Measurements from ENCODE around the gene ACSS2. TPM values are rescaled to one million over a fixed set of nuclear protein-coding genes. Genes with fewer than 3 reads are reported as not detected.

The ACSS2 gene
- total RNA-seq, 2 experiments from 2014 or later: 45.6 to 47.7 TPM

DNA sequence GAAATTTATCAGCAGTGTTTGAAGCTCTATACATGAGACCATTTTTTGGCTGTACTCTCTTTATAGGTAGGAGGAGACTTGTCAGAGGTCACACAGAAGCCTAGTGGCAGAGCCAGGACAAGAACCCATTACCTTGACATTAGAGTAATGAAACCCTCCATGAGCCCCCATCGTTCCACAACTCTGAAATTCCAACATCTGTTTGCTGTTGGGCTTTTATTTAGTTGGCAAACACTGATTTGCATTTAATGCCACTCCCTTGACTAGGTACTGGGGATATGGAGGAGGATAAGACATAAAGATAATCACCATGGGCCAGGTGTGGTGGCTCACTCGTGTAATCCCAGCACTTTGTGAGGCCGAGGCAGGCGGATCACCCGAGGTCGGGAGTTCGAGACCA, 77.5 kb downstream of the ACSS2 start:
- POLR2A ChIA-PET: no interaction called here

DNA sequence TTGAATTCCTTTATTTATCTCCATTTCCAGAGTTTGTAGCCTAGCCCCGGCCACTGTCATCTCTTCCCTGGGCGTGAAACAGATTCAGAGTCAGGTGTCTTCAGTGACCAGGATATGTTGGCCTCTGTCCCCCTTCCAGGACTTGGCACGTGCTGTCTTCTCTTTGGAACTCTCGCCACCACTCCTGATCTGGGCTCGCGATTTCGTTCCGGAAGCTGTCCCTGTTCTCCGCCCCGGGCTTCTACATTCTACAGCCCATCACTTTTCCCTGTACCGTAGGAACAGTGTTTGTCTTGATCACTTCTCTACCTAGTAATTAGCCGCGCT, 78.5 kb downstream of the ACSS2 start:
- Mint-ChIP-seq H3K9me3 (no peaks in the 10 kb centered on the region), H3K27ac (peak overlapping the region; percentile 89), H3K4me3 (peak overlapping the region; percentile 92), H3K4me1 (ENCODE audit: low read depth) (peaks cover 23% of the 10 kb centered on the region), H3K36me3 (peaks cover 6% of the 10 kb centered on the region), H3K27me3 (no peaks in the 10 kb centered on the region)
- CTCF ChIA-PET: interaction anchor here (1.0 to 7.2 kb wide), 4 partner anchors 18 to 120 kb away, joined by 3 to 139 read pairs (median 4); partner anchors contain the start of genes ACSS2 and GGT7
- DNase-seq: no peak
- intact Hi-C loops (cut with micrococcal nuclease): loop anchor here (2.0 to 10.0 kb wide), 4 partner anchors 63 to 250 kb away; partner anchors contain the start of gene TRPC4AP
- POLR2A ChIA-PET: interaction anchor here (1.4 to 2.5 kb wide), 4 partner anchors 43 to 82 kb away, joined by 3 to 16 read pairs (median 8); partner anchors contain the start of genes ACSS2 and GGT7

More for the DNA sequence above, 77.5 kb downstream of the ACSS2 start:
- DNase-seq: no peak
- Mint-ChIP-seq H3K4me3 (no peak overlapping the region), H3K4me1 (ENCODE audit: low read depth) (peaks cover 23% of the 10 kb centered on the region), H3K27me3 (no peaks in the 10 kb centered on the region), H3K27ac (no peak overlapping the region), H3K36me3 (peaks cover 11% of the 10 kb centered on the region), H3K9me3 (no peaks in the 10 kb centered on the region)
- CTCF ChIA-PET: interaction anchor here (7.2 kb wide), 1 partner anchor 79 kb away, joined by 139 read pairs; the partner anchor contains the start of genes ACSS2 and GGT7
- intact Hi-C loops (cut with micrococcal nuclease): loop anchor here (2.0 to 10.0 kb wide), 2 partner anchors 139 to 251 kb away; partner anchors contain the start of gene TRPC4AP

- H3K9me3 Mint-ChIP-seq: no peaks in the 10 kb centered on the region
- peaks cover 24% of the 10 kb centered on the region for H3K4me1 Mint-ChIP-seq (ENCODE audit: low read depth)
- H3K36me3 Mint-ChIP-seq: peaks cover 2% of the 10 kb centered on the region
- peak within 1 kb of the TSS; percentile 89 for H3K27ac Mint-ChIP-seq
- ChIA-PET POLR2A (interaction anchor here (0.6 to 2.5 kb wide), 7 partner anchors 16 to 192 kb away, joined by 3 to 16 read pairs (median 3); partner anchors contain the start of genes ACSS2 and GGT7), CTCF (interaction anchor here (0.6 to 7.2 kb wide), 18 partner anchors 11 to 131 kb away, joined by 3 to 139 read pairs (median 3); partner anchors contain the start of genes ACSS2, GGT7 and NCOA6)
- intact Hi-C loops (cut with micrococcal nuclease): loop anchor here (1.0 to 10.0 kb wide), 6 partner anchors 63 to 249 kb away; partner anchors contain the start of genes NCOA6 and TRPC4AP
- H3K4me3 Mint-ChIP-seq: peak within 1 kb of the TSS; percentile 92
- DNase-seq: peak; percentile 99
- no peaks in the 10 kb centered on the region for H3K27me3 Mint-ChIP-seq
Measured at GRCh38 chr20:34955231-34956040, 79.0 kb downstream of the ACSS2 start, which contains the start of the genes GSS and MYH7B. Gene GSS, minus strand, starts transcription at chr20:34955806. Its CDS starts 3,954 bp downstream, at chr20:34951852. Gene MYH7B, plus strand, starts transcription at chr20:34955868. Its CDS starts 22,138 bp downstream, at chr20:34978006.

- Mint-ChIP-seq H3K9me3 (no peaks in the 10 kb centered on the region), H3K4me3 (peak overlapping the region; percentile 92), H3K27ac (peak overlapping the region; percentile 89), H3K36me3 (peaks cover 2% of the 10 kb centered on the region), H3K4me1 (ENCODE audit: low read depth) (peaks cover 29% of the 10 kb centered on the region), H3K27me3 (no peaks in the 10 kb centered on the region)
- intact Hi-C loops (cut with micrococcal nuclease): loop anchor here (1.0 to 10.0 kb wide), 5 partner anchors 64 to 249 kb away; partner anchors contain the start of gene NCOA6
- ChIA-PET CTCF (interaction anchor here (0.6 to 7.2 kb wide), 17 partner anchors 12 to 132 kb away, joined by 3 to 139 read pairs (median 3); partner anchors contain the start of genes ACSS2, GGT7 and NCOA6), POLR2A (interaction anchor here (0.6 to 2.5 kb wide), 7 partner anchors 15 to 192 kb away, joined by 3 to 16 read pairs (median 3); partner anchors contain the start of genes ACSS2 and GGT7)
- DNase-seq: no peak
Measured at GRCh38 chr20:34956041-34956458, 79.6 kb downstream of the ACSS2 start.

DNA sequence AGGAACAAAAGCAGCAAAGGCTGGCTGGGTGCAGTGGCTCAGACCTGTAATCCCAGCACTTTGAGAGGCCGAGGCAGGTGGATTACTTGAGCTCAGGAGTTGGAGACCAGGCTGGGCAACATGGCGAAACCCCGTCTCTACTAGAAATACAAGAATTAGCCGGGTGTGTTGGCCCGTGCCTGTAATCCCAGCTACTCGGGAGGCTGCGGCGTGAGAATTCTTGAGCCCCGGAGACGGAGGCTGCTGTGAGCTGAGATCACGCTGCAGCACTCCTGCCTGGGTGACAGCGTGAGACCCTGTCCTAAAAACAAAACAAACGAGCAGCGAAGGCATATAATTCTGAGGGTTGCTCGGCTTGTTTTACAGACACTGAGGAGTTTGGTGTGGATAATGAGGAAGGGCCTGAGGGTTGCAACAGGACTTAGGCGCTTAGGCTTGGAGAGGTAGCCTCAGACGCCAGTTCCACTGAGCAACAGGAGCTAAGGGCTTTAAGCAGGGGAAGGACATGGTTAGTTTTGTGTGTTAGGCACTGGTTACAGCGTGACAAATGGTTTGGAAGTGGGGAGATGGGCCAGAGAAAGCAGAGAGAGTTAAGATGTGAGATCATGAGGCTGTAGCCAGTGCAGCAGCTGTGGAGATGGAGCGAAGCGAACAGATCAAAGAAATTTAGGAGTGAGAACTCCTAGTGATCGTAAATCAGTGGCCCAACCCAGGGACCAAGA, 80.5 kb downstream of the ACSS2 start:
- Mint-ChIP-seq H3K36me3 (peaks cover under 1% of the 10 kb centered on the region), H3K4me3 (peak overlapping the region; percentile 92), H3K27me3 (no peaks in the 10 kb centered on the region), H3K9me3 (no peaks in the 10 kb centered on the region), H3K4me1 (ENCODE audit: low read depth) (peaks cover 29% of the 10 kb centered on the region), H3K27ac (no peak overlapping the region)
- POLR2A ChIA-PET: interaction anchor here (2.5 kb wide), 1 partner anchor 84 kb away, joined by 16 read pairs; the partner anchor contains the start of gene GGT7
- intact Hi-C loops (cut with micrococcal nuclease): loop anchor here (1.0 to 10.0 kb wide), 5 partner anchors 65 to 248 kb away; partner anchors contain the start of gene NCOA6
- no peak for DNase-seq
- CTCF ChIA-PET: interaction anchor here (0.6 to 7.2 kb wide), 8 partner anchors 13 to 256 kb away, joined by 3 to 139 read pairs (median 3); partner anchors contain the start of genes ACSS2 and GGT7

- Mint-ChIP-seq H3K36me3 (no peaks in the 10 kb centered on the region), H3K9me3 (no peaks in the 10 kb centered on the region), H3K27ac (no peak overlapping the region), H3K4me3 (no peak overlapping the region), H3K4me1 (ENCODE audit: low read depth) (peaks cover 5% of the 10 kb centered on the region), H3K27me3 (no peaks in the 10 kb centered on the region)
- ChIA-PET CTCF (interaction anchor here (1.2 kb wide), 1 partner anchor 92 kb away, joined by 3 read pairs; the partner anchor contains the start of gene GGT7), POLR2A (no interaction called here)
- intact Hi-C loops (cut with micrococcal nuclease): no loop called here
- DNase-seq: no peak
Measured at GRCh38 chr20:34964486-34964885, 88.1 kb downstream of the ACSS2 start.

DNA sequence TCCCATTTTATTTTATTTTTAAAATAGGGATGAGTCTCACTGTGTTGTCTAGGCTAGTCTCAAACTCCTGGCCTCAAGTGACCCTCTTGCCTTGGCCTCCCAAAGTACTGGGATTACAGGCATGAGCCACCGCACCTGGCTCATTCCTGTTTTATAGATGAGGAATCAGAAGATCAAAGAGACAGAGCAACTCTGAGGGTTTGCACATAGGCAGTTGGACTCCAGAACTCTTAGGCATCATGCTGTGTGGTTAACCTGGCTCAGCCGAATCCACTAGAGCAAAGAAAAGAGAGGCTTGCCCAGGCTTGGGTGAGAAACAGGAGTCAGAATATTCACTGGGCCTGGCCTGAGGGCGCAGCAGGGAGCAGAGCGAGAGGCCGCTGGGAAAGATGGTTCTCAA, 88.6 kb downstream of the ACSS2 start:
- no peak overlapping the region for H3K27ac Mint-ChIP-seq
- ChIA-PET POLR2A (no interaction called here), CTCF (no interaction called here)
- intact Hi-C loops (cut with micrococcal nuclease): no loop called here
- H3K36me3 Mint-ChIP-seq: no peaks in the 10 kb centered on the region
- H3K4me1 Mint-ChIP-seq (ENCODE audit: low read depth): peaks cover 5% of the 10 kb centered on the region
- no peak overlapping the region for H3K4me3 Mint-ChIP-seq
- H3K27me3 Mint-ChIP-seq: no peaks in the 10 kb centered on the region
- no peaks in the 10 kb centered on the region for H3K9me3 Mint-ChIP-seq
- no peak for DNase-seq

- POLR2A ChIA-PET: no interaction called here
- H3K4me3 Mint-ChIP-seq: no peak overlapping the region
- no peaks in the 10 kb centered on the region for H3K4me1 Mint-ChIP-seq (ENCODE audit: low read depth)
- DNase-seq: no peak
- H3K9me3 Mint-ChIP-seq: no peaks in the 10 kb centered on the region
- CTCF ChIA-PET: interaction anchor here (0.9 to 1.3 kb wide), 2 partner anchors 91 to 93 kb away, joined by 3 to 6 read pairs; no protein-coding TSS in a partner anchor
- no peaks in the 10 kb centered on the region for H3K36me3 Mint-ChIP-seq
- no peaks in the 10 kb centered on the region for H3K27me3 Mint-ChIP-seq
- intact Hi-C loops (cut with micrococcal nuclease): no loop called here
- no peak overlapping the region for H3K27ac Mint-ChIP-seq
Measured at GRCh38 chr20:34967421-34967820, 91.0 kb downstream of the ACSS2 start.

- no peaks in the 10 kb centered on the region for H3K4me1 Mint-ChIP-seq (ENCODE audit: low read depth)
- CTCF ChIA-PET: interaction anchor here (0.7 to 1.3 kb wide), 3 partner anchors 92 to 94 kb away, joined by 3 to 6 read pairs (median 3); no protein-coding TSS in a partner anchor
Measured at GRCh38 chr20:34968042-34968775, 91.8 kb downstream of the ACSS2 start.

GRCh38 chr20:34970193-34970840, 93.9 kb downstream of the ACSS2 start:
- Mint-ChIP-seq H3K27me3 (no peaks in the 10 kb centered on the region), H3K27ac (no peak overlapping the region), H3K36me3 (no peaks in the 10 kb centered on the region), H3K4me3 (no peak overlapping the region), H3K4me1 (ENCODE audit: low read depth) (no peaks in the 10 kb centered on the region), H3K9me3 (no peaks in the 10 kb centered on the region)
- intact Hi-C loops (cut with micrococcal nuclease): no loop called here
- CTCF ChIA-PET: no interaction called here
- no peak for DNase-seq
- POLR2A ChIA-PET: no interaction called here

More at GRCh38 chr20:34968042-34968775, 91.8 kb downstream of the ACSS2 start:
- DNase-seq: no peak
- intact Hi-C loops (cut with micrococcal nuclease): no loop called here
- POLR2A ChIA-PET: no interaction called here
- Mint-ChIP-seq H3K4me3 (no peak overlapping the region), H3K9me3 (no peaks in the 10 kb centered on the region), H3K36me3 (no peaks in the 10 kb centered on the region), H3K27me3 (no peaks in the 10 kb centered on the region), H3K27ac (no peak overlapping the region)
